ENCODE results near the gene SEC14L2.

Gene SEC14L2

GRCh38 chr22:30408388-30409102 lies 11.7 kb downstream of the SEC14L2 start:
- peak; percentile 57 for DNase-seq

GRCh38 chr22:30411780-30412179 lies 15.0 kb downstream of the SEC14L2 start:
- no peak for DNase-seq

GRCh38 chr22:30413001-30413400 lies 16.2 kb downstream of the SEC14L2 start:
- no peak for DNase-seq

GRCh38 chr22:30413745-30414524 lies 17.1 kb downstream of the SEC14L2 start:
- no peak for DNase-seq

- no peak for DNase-seq
Measured at GRCh38 chr22:30414525-30415047, 17.8 kb downstream of the SEC14L2 start.

GRCh38 chr22:30416403-30416802 lies 19.6 kb downstream of the SEC14L2 start:
- DNase-seq = no peak

- DNase-seq = no peak
Measured at GRCh38 chr22:30416837-30417236, 20.0 kb downstream of the SEC14L2 start.

- peak; percentile 83 for DNase-seq
Measured at GRCh38 chr22:30420347-30421125, 23.7 kb downstream of the SEC14L2 start.

GRCh38 chr22:30421695-30422480 lies 25.1 kb downstream of the SEC14L2 start:
- no peak for DNase-seq

- DNase-seq = peak; percentile 94
Measured at GRCh38 chr22:30422481-30423300, 25.9 kb downstream of the SEC14L2 start.

GRCh38 chr22:30423301-30423958 lies 26.6 kb downstream of the SEC14L2 start:
- no peak for DNase-seq

GRCh38 chr22:30423959-30424533 lies 27.2 kb downstream of the SEC14L2 start:
- peak; percentile 100 for DNase-seq

GRCh38 chr22:30424534-30425326 lies 27.9 kb downstream of the SEC14L2 start:
- peak; percentile 36 for DNase-seq

GRCh38 chr22:30425327-30425615 lies 28.5 kb downstream of the SEC14L2 start:
- no peak for DNase-seq

- DNase-seq = peak; percentile 67
Measured at GRCh38 chr22:30425616-30426387, 29.0 kb downstream of the SEC14L2 start, which contains the start of gene MTFP1. MTFP1 (plus strand) TSS chr22:30425768; CDS start chr22:30425880, 112 bp downstream.

GRCh38 chr22:30426388-30427353 lies 29.9 kb downstream of the SEC14L2 start:
- peak; percentile 59 for DNase-seq

GRCh38 chr22:30427871-30428270 lies 31.1 kb downstream of the SEC14L2 start:
- DNase-seq = no peak

- DNase-seq = no peak
Measured at GRCh38 chr22:30429887-30430286, 33.1 kb downstream of the SEC14L2 start.
